ENCODE data around the gene FGF22. TPM values are rescaled to one million over a fixed set of nuclear protein-coding genes. Genes with fewer than 3 reads are reported as not detected.
"Not testable (repeated sequence)": the region's sequence is repeated elsewhere in the genome, so short reads cannot be mapped to it uniquely, and the experiment has no call there.

The FGF22 gene
- total and polyA plus RNA-seq, 2 donors from 2014 or later: 0.19 to 0.71 TPM

- TF ChIP-seq CTCF (IDR thresholded peaks at IDR 0.05; ENCODE audit: borderline replicate concordance, extremely low read depth, insufficient read depth): no peak
- H3K36me3 ChIP-seq (ENCODE audit: control insufficient read depth in 2 of 3, insufficient read depth in 3 of 3, low read length in 3 of 3): no peaks in the 10 kb centered on the region
- H3K4me3 ChIP-seq (ENCODE audit: low read length in 3 of 3): no peak overlapping the region
- H3K27me3 ChIP-seq (ENCODE audit: control insufficient read depth, insufficient read depth, low read length): no peaks in the 10 kb centered on the region
- H3K9ac ChIP-seq (ENCODE audit: low read length in 3 of 3): no peak overlapping the region
- no peak overlapping the region for H3K27ac ChIP-seq (ENCODE audit: low read depth in 2 of 2, low read length in 2 of 2)
- intact Hi-C loops (cut with DNase I): no loop called here
- H3K4me1 ChIP-seq (ENCODE audit: control insufficient read depth in 2 of 3, insufficient read depth in 2 of 3, low read depth in 1 of 3, low read length in 3 of 3): no peaks in the 10 kb centered on the region
- H3K9me3 ChIP-seq (ENCODE audit: control insufficient read depth in 2 of 3, insufficient read depth in 1 of 3, low read length in 3 of 3): no peaks in the 10 kb centered on the region
- no peak for FAIRE-seq
- DNase-seq: no peak
These were observed 20.9 kb upstream of the FGF22 start for GRCh38 chr19:618674-619285.

- FAIRE-seq (no peak), DNase-seq (no peak)
- H3K9me3 ChIP-seq (ENCODE audit: control insufficient read depth in 2 of 3, insufficient read depth in 1 of 3, low read length in 3 of 3): no peaks in the 10 kb centered on the region
- H3K27ac ChIP-seq (ENCODE audit: low read depth in 2 of 2, low read length in 2 of 2): no peak overlapping the region
- H3K4me1 ChIP-seq (ENCODE audit: control insufficient read depth in 2 of 3, insufficient read depth in 2 of 3, low read depth in 1 of 3, low read length in 3 of 3): no peaks in the 10 kb centered on the region
- H3K9ac ChIP-seq (ENCODE audit: low read length in 3 of 3): no peak overlapping the region
- H3K36me3 ChIP-seq (ENCODE audit: control insufficient read depth in 2 of 3, insufficient read depth in 3 of 3, low read length in 3 of 3): peaks cover 0 to 5% (median 0%) of the 10 kb centered on the region in 3 donors
- no peak for TF ChIP-seq CTCF (IDR thresholded peaks at IDR 0.05; ENCODE audit: borderline replicate concordance, extremely low read depth, insufficient read depth)
- H3K27me3 ChIP-seq (ENCODE audit: control insufficient read depth, insufficient read depth, low read length): no peaks in the 10 kb centered on the region
- H3K4me3 ChIP-seq (ENCODE audit: low read length in 3 of 3): no peak overlapping the region
- intact Hi-C loops (cut with DNase I): no loop called here
These were observed 20.2 kb upstream of the FGF22 start for GRCh38 chr19:619286-620002.

- no peak overlapping the region for H3K9ac ChIP-seq (ENCODE audit: low read length in 3 of 3)
- intact Hi-C loops (cut with DNase I): no loop called here
- no peak overlapping the region for H3K27ac ChIP-seq (ENCODE audit: low read depth in 2 of 2, low read length in 2 of 2)
- no peaks in the 10 kb centered on the region for H3K9me3 ChIP-seq (ENCODE audit: control insufficient read depth in 2 of 3, insufficient read depth in 1 of 3, low read length in 3 of 3)
- no peaks in the 10 kb centered on the region for H3K4me1 ChIP-seq (ENCODE audit: control insufficient read depth in 2 of 3, insufficient read depth in 2 of 3, low read depth in 1 of 3, low read length in 3 of 3)
- FAIRE-seq: no peak
- H3K4me3 ChIP-seq (ENCODE audit: low read length in 3 of 3): no peak overlapping the region
- no peaks in the 10 kb centered on the region for H3K27me3 ChIP-seq (ENCODE audit: control insufficient read depth, insufficient read depth, low read length)
- DNase-seq: peak in 1 of 5 donors; percentile 47
- H3K36me3 ChIP-seq (ENCODE audit: control insufficient read depth in 2 of 3, insufficient read depth in 3 of 3, low read length in 3 of 3): peaks cover 0 to 5% (median 2%) of the 10 kb centered on the region in 3 donors
- no peak for TF ChIP-seq CTCF (IDR thresholded peaks at IDR 0.05; ENCODE audit: borderline replicate concordance, extremely low read depth, insufficient read depth)
These were observed 19.4 kb upstream of the FGF22 start for GRCh38 chr19:620166-620862.

- H3K36me3 ChIP-seq (ENCODE audit: control insufficient read depth in 2 of 3, insufficient read depth in 3 of 3, low read length in 3 of 3); intact Hi-C loops (cut with DNase I); FAIRE-seq: not testable (repeated sequence)
These were observed 18.5 kb upstream of the FGF22 start for GRCh38 chr19:621191-621590.

More at GRCh38 chr19:621191-621590, 18.5 kb upstream of the FGF22 start:
- H3K27ac ChIP-seq (ENCODE audit: low read depth in 2 of 2, low read length in 2 of 2); H3K27me3 ChIP-seq (ENCODE audit: control insufficient read depth, insufficient read depth, low read length); H3K4me1 ChIP-seq (ENCODE audit: control insufficient read depth in 2 of 3, insufficient read depth in 2 of 3, low read depth in 1 of 3, low read length in 3 of 3); H3K9me3 ChIP-seq (ENCODE audit: control insufficient read depth in 2 of 3, insufficient read depth in 1 of 3, low read length in 3 of 3); H3K4me3 ChIP-seq (ENCODE audit: low read length in 3 of 3); H3K9ac ChIP-seq (ENCODE audit: low read length in 3 of 3): not testable (repeated sequence)
- DNase-seq: peak in 1 of 5 donors; percentile 72

Measured in kidney (tissue), 14 donors.